Activated CD8-positive, alpha-beta memory T cell treated with anti-CD3 and anti-CD28 coated beads, Interleukin-2, amount 10 ng/mL, durations not matched to agents 7 days and 5 days (primary cell): ENCODE data around the gene ZNF653. TPM values are rescaled to one million over a fixed set of nuclear protein-coding genes. Genes with fewer than 3 reads are reported as not detected.
"Not testable (repeated sequence)": the region's sequence is repeated elsewhere in the genome, so short reads cannot be mapped to it uniquely, and the experiment has no call there.

Experiments used
- ATAC-seq: fragments of 150-1000 bp; cut with Tn5 transposase; one replicate; pipeline ENCODE4 v1.10.0; 2021; ENCODE audit warnings: moderate library complexity
- CTCF ChIA-PET: fragments of 350-600 bp; sonication (Branson Sonifier 250); formaldehyde crosslinking; loops from one replicate; lab custom pipeline; 2021; ENCODE audit warnings: antibody characterized with exemption; lab: Charles Lee
- DNase-seq: peaks from one replicate; pipeline ENCODE4 v3.0.0-alpha.2; 2020
- H3K27ac Mint-ChIP-seq: one replicate; pipeline ENCODE4 v1.8.0; 2021; ENCODE audit warnings: mild to moderate bottlenecking, mixed read lengths
- H3K27me3 Mint-ChIP-seq: one replicate; pipeline ENCODE4 v1.8.0; 2021; ENCODE audit warnings: mixed read lengths
- H3K36me3 Mint-ChIP-seq: one replicate; pipeline ENCODE4 v1.8.0; 2021; ENCODE audit warnings: mild to moderate bottlenecking, mixed read lengths
- H3K4me1 Mint-ChIP-seq: one replicate; pipeline ENCODE4 v1.8.0; 2021; ENCODE audit warnings: mixed read lengths
- H3K4me3 Mint-ChIP-seq: one replicate; pipeline ENCODE4 v1.8.0; 2021; ENCODE audit warnings: mild to moderate bottlenecking, moderate library complexity, mixed read lengths
- H3K9me3 Mint-ChIP-seq: one replicate; pipeline ENCODE4 v1.8.0; 2022; ENCODE audit warnings: low read depth, mixed read lengths
- total RNA-seq, 2 experiments: library from RNA; stranded (reverse); gene quantifications; one replicate each; pipeline ENCODE4 v1.2.3, GENCODE V29; 2021

Gene ZNF653
- total RNA-seq, 2 experiments from 2014 or later, result 16.1 to 16.7 TPM

DNA sequence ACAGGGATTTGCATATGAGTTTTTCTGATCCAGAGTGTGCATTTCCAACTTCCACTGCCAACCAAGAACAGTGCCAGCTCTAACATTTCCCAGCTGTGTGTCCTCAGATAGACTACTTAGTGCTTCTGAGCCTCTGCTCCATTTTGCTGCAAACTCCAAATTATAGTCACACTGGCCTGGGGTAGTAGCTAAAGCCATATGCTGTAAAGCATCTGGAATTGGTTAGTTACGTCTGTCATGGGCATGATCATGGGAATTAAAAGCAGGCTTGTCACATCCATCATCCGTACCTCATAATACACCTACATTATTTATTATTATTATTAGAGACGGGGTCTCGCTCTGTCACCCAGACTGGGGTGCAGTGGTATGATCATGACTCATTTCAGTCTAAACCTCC, 31.9 kb downstream of the ZNF653 start:
- Mint-ChIP-seq H3K4me3 (no peak overlapping the region), H3K36me3 (no peaks in the 10 kb centered on the region), H3K9me3 (no peaks in the 10 kb centered on the region), H3K4me1 (no peaks in the 10 kb centered on the region), H3K27me3 (peaks cover 32% of the 10 kb centered on the region), H3K27ac (no peak overlapping the region)
- DNase-seq (no peak), ATAC-seq (no peak)
- CTCF ChIA-PET, result interaction anchor here (0.6 to 1.5 kb wide), 3 partner anchors 9 to 233 kb away, joined by 3 to 5 read pairs (median 4); no protein-coding TSS in a partner anchor

DNA sequence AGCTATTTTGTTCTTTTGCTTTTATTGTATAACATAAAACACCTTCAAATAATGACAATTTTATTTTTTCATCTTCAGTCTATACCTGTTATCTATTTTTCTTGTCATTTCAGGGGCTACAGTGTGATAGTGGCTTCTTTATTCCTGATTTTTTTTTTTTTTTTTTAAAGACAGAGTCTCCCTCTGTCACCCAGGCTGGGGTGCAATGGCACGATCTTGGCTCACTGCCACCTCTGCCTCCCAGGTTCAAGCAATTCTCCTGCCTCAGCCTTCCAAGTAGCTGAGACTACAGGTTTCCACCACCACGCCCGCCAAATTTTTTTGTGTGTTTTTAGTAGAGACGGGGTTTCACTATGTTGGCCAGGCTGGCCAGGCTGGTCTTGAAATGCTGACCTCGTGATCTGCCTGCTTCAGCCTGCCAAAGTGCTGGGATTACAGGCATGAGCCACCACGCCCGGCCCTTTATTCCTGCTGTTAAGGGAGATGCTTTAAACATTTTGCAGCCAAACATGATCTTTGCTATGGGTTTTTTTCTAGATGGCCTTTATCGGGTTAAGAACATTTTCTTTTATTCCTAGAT, 37.3 kb downstream of the ZNF653 start:
- DNase-seq, H3K4me3 Mint-ChIP-seq, H3K27me3 Mint-ChIP-seq, ATAC-seq, H3K36me3 Mint-ChIP-seq, H3K9me3 Mint-ChIP-seq, H3K4me1 Mint-ChIP-seq, H3K27ac Mint-ChIP-seq: not testable (repeated sequence)
- CTCF ChIA-PET, result interaction anchor here (0.6 to 2.1 kb wide), 4 partner anchors 12 to 298 kb away, joined by 3 to 9 read pairs (median 4); partner anchors contain the start of gene ELAVL3

- H3K36me3 Mint-ChIP-seq, result no peaks in the 10 kb centered on the region
- H3K4me1 Mint-ChIP-seq, result no peaks in the 10 kb centered on the region
- ATAC-seq (no peak), DNase-seq (no peak)
- CTCF ChIA-PET, result no interaction called here
- no peak overlapping the region for H3K27ac Mint-ChIP-seq
- peaks cover 2% of the 10 kb centered on the region for H3K27me3 Mint-ChIP-seq
- H3K4me3 Mint-ChIP-seq, result no peak overlapping the region
- no peaks in the 10 kb centered on the region for H3K9me3 Mint-ChIP-seq
Measured at GRCh38 chr19:11465600-11465999, 40.0 kb downstream of the ZNF653 start.

DNA sequence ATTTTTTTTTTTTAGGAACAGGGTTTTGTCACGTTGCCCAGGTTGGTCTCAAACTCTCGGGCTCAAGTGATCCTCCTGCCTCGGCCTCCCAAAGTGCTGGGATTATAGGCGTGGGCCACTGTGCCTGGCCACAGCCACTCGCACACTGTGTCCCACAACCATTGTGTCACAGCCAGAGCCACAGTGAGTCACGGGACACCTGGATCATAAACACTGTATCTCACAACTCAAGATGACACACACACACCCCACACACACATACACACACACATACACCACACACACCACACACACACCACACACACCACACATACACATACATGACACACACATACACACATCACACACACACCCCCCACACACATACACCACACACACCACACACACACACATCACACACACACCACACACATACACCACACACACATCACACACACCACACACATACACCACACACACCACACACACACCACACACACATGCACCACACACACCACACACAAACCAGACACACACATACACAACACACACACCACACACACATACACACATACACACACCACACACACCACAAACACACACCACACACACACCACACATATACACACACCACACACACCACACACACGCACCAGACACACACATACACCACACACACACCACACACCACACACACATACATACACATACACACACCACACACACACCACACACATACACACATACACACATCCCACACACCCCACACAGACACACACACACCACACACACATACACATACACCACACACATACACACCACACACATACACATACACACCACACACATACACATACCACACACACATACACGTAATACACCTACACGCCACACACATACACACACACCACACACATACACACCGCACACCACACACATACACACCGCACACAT, 41.0 kb downstream of the ZNF653 start:
- H3K4me1 Mint-ChIP-seq, result no peaks in the 10 kb centered on the region
- CTCF ChIA-PET, result no interaction called here
- H3K36me3 Mint-ChIP-seq, result no peaks in the 10 kb centered on the region
- DNase-seq, result no peak
- H3K27me3 Mint-ChIP-seq, result peaks cover 5% of the 10 kb centered on the region
- no peaks in the 10 kb centered on the region for H3K9me3 Mint-ChIP-seq
- no peak overlapping the region for H3K4me3 Mint-ChIP-seq
- H3K27ac Mint-ChIP-seq, result no peak overlapping the region
- no peak for ATAC-seq

GRCh38 chr19:11463391-11463790, 42.2 kb downstream of the ZNF653 start:
- no peak overlapping the region for H3K27ac Mint-ChIP-seq
- ATAC-seq (peak; percentile 16), DNase-seq (no peak)
- peaks cover 5% of the 10 kb centered on the region for H3K27me3 Mint-ChIP-seq
- CTCF ChIA-PET, result interaction anchor here (0.8 kb wide), 1 partner anchor 21 kb away, joined by 3 read pairs; no protein-coding TSS in a partner anchor
- no peak overlapping the region for H3K4me3 Mint-ChIP-seq
- no peaks in the 10 kb centered on the region for H3K9me3 Mint-ChIP-seq
- H3K36me3 Mint-ChIP-seq, result no peaks in the 10 kb centered on the region
- H3K4me1 Mint-ChIP-seq, result no peaks in the 10 kb centered on the region

- CTCF ChIA-PET, result interaction anchor here (0.9 to 1.1 kb wide), 2 partner anchors 11 to 21 kb away, joined by 3 read pairs; no protein-coding TSS in a partner anchor
- Mint-ChIP-seq H3K4me3 (no peak overlapping the region), H3K27me3 (peaks cover 4% of the 10 kb centered on the region), H3K9me3 (no peaks in the 10 kb centered on the region), H3K27ac (no peak overlapping the region), H3K36me3 (no peaks in the 10 kb centered on the region), H3K4me1 (no peaks in the 10 kb centered on the region)
- DNase-seq, result no peak
- no peak for ATAC-seq
Measured at GRCh38 chr19:11461453-11461852, 44.2 kb downstream of the ZNF653 start.

- DNase-seq, result no peak
- ATAC-seq, result no peak
Measured at GRCh38 chr19:11460207-11460606, 45.4 kb downstream of the ZNF653 start.

DNA sequence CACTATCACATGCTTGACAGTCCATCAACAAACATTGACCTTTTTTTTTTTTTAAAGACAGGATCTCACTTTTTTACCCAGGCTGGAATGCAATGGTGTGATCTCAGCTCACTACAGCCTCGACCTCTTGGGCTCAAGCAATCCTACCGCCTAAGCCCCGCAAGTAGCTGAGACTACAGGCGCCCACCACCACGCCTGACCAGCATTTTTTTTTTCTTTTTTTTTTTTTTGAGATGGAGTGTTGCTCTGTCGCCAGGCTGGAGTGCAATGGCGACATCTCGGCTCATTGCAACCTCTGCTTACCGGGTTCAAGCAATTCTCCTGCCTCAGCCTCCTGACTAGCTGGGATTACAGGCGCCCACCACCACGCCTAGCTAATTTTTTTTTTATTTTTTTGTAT, 46.7 kb downstream of the ZNF653 start:
- not testable (repeated sequence) for H3K36me3 Mint-ChIP-seq, H3K4me1 Mint-ChIP-seq, H3K4me3 Mint-ChIP-seq, H3K9me3 Mint-ChIP-seq, H3K27ac Mint-ChIP-seq, H3K27me3 Mint-ChIP-seq, DNase-seq, ATAC-seq
- CTCF ChIA-PET, result interaction anchor here (1.2 to 1.5 kb wide), 2 partner anchors 9 to 24 kb away, joined by 3 to 7 read pairs; no protein-coding TSS in a partner anchor

More at GRCh38 chr19:11460207-11460606, 45.4 kb downstream of the ZNF653 start:
- Mint-ChIP-seq H3K9me3 (no peaks in the 10 kb centered on the region), H3K27ac (no peak overlapping the region), H3K4me3 (no peak overlapping the region), H3K36me3 (no peaks in the 10 kb centered on the region), H3K4me1 (no peaks in the 10 kb centered on the region), H3K27me3 (peaks cover 4% of the 10 kb centered on the region)
- CTCF ChIA-PET, result no interaction called here

- no peaks in the 10 kb centered on the region for H3K4me1 Mint-ChIP-seq
- no peaks in the 10 kb centered on the region for H3K9me3 Mint-ChIP-seq
- peaks cover 4% of the 10 kb centered on the region for H3K27me3 Mint-ChIP-seq
- CTCF ChIA-PET, result interaction anchor here (1.2 to 3.2 kb wide), 3 partner anchors 8 to 24 kb away, joined by 3 to 11 read pairs (median 7); no protein-coding TSS in a partner anchor
- ATAC-seq (no peak), DNase-seq (no peak)
- H3K4me3 Mint-ChIP-seq, result no peak overlapping the region
- H3K36me3 Mint-ChIP-seq, result no peaks in the 10 kb centered on the region
- no peak overlapping the region for H3K27ac Mint-ChIP-seq
Measured at GRCh38 chr19:11458236-11458900, 47.3 kb downstream of the ZNF653 start.

- Mint-ChIP-seq H3K27ac (no peak overlapping the region), H3K27me3 (peaks cover 4% of the 10 kb centered on the region), H3K4me3 (no peak overlapping the region), H3K9me3 (no peaks in the 10 kb centered on the region), H3K36me3 (no peaks in the 10 kb centered on the region), H3K4me1 (no peaks in the 10 kb centered on the region)
- CTCF ChIA-PET, result interaction anchor here (3.2 kb wide), 1 partner anchor 25 kb away, joined by 11 read pairs; no protein-coding TSS in a partner anchor
- ATAC-seq (no peak), DNase-seq (no peak)
Measured at GRCh38 chr19:11457831-11458230, 47.8 kb downstream of the ZNF653 start.

DNA sequence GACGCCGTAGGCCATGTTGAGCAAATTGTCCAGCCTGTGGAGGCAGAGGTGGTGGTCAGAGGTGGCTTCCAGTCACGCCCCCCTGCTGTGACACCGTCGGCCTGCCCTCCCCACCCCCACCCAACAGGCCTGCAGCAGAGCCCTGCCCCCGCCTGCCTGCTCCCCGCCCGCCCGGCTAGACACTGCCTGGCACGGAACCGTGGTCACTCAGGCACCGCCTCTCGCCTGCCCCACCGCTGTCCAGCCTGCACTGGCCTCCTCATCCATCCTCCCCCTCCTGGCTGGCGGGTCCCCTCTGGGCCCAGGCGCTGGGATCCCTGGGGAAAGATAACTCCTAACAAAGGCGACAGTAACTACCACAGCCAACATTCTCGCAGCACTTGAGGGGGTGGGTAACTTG, 48.5 kb downstream of the ZNF653 start:
- Mint-ChIP-seq H3K27ac (no peak overlapping the region), H3K4me3 (no peak overlapping the region), H3K9me3 (no peaks in the 10 kb centered on the region), H3K36me3 (no peaks in the 10 kb centered on the region), H3K27me3 (peaks cover 4% of the 10 kb centered on the region), H3K4me1 (no peaks in the 10 kb centered on the region)
- ATAC-seq, result no peak
- CTCF ChIA-PET, result interaction anchor here (3.2 kb wide), 1 partner anchor 26 kb away, joined by 11 read pairs; no protein-coding TSS in a partner anchor
- DNase-seq, result no peak

GRCh38 chr19:11456659-11457058, 49.0 kb downstream of the ZNF653 start:
- CTCF ChIA-PET, result interaction anchor here (3.2 kb wide), 1 partner anchor 26 kb away, joined by 11 read pairs; no protein-coding TSS in a partner anchor
- Mint-ChIP-seq H3K9me3 (no peaks in the 10 kb centered on the region), H3K4me1 (no peaks in the 10 kb centered on the region), H3K36me3 (no peaks in the 10 kb centered on the region), H3K27me3 (peaks cover 4% of the 10 kb centered on the region), H3K4me3 (no peak overlapping the region), H3K27ac (no peak overlapping the region)
- DNase-seq (no peak), ATAC-seq (no peak)

DNA sequence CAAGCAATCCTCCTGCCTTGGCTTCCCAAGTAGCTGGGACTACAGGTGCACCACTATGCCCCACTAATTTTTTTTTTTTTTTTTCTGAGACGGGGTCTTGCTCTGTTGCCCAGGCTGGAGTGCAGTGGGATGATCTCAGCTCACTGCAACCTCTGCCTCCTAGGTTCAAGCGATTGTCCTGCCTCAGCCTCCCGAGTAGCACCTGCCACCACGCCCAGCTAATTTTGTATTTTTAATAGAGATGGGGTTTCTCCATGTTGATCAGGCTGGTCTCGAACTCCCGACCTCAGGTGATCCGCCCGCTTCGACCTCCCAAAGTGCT, 50.4 kb downstream of the ZNF653 start:
- not testable (repeated sequence) for H3K27me3 Mint-ChIP-seq, H3K4me1 Mint-ChIP-seq, H3K36me3 Mint-ChIP-seq, DNase-seq, H3K9me3 Mint-ChIP-seq, H3K4me3 Mint-ChIP-seq, H3K27ac Mint-ChIP-seq, ATAC-seq
- CTCF ChIA-PET, result interaction anchor here (3.2 kb wide), 1 partner anchor 28 kb away, joined by 11 read pairs; no protein-coding TSS in a partner anchor
